Esophagus squamous epithelium (tissue), 4 donors: ENCODE data around the gene CLPSL1.

Source experiments
- CTCF ChIP-seq, 6 experiments: fragments of 450-650 bp in 4 of 6; fragments of 200-600 bp in 2 of 6; sonication (generic) in 2 of 6; IDR thresholded peaks; one replicate each; pipeline ENCODE4 v1.5.1; 2016 to 2019; ENCODE audit warnings: antibody characterized with exemption in 6 of 6, mild to moderate bottlenecking in 4 of 6, moderate library complexity in 4 of 6
- POLR2A ChIP-seq, 4 donors: fragments of 450-650 bp; IDR thresholded peaks; one replicate each; pipeline ENCODE4 v1.6.1; 2017; ENCODE audit warnings: antibody characterized with exemption in 4 of 4, mild to moderate bottlenecking in 4 of 4, moderate library complexity in 3 of 4

- TF ChIP-seq POLR2A (IDR thresholded peaks at IDR 0.05), result no peak
- TF ChIP-seq CTCF (IDR thresholded peaks at IDR 0.05), result no peak
Observed at GRCh38 chr6:35750557-35750956, 30.3 kb upstream of the CLPSL1 start.
